ENCODE results near the gene TEDDM1.

GRCh38 chr1:182384387-182384960 is 16.0 kb downstream of the TEDDM1 start:
- TF ChIP-seq EZH2 (IDR thresholded peaks at IDR 0.05; ENCODE audit: borderline replicate concordance, insufficient read depth, low read length, poor library complexity, severe bottlenecking) (no peak), CTCF (IDR thresholded peaks at IDR 0.05; ENCODE audit: poor library complexity, severe bottlenecking) (no peak), SMC3 (conservative IDR thresholded peaks at IDR 0.05; ENCODE audit: poor library complexity) (no peak)
